Bronchial epithelial cell (primary cell): ENCODE results near the gene UBE2D4. TPM values are rescaled to one million over a fixed set of nuclear protein-coding genes. Genes with fewer than 3 reads are reported as not detected.

Source experiments
- DNase-seq: peaks from one replicate; pipeline ENCODE4 v3.0.0-alpha.2; 2010; ENCODE audit warnings: low read depth
- FAIRE-seq: peaks from 2 replicates; lab custom pipeline; 2011; peaks lifted over from hg19 to GRCh38; lab: Jason Lieb, UNC
- H3K27me3 ChIP-seq: 2 replicates; pipeline ENCODE4 v1.5.1; 2011; ENCODE audit warnings: low read length; ENCODE audit not compliant: control insufficient read depth, insufficient read depth
- H3K36me3 ChIP-seq: 2 replicates; pipeline ENCODE4 v1.5.1; 2011; ENCODE audit warnings: low read length; ENCODE audit not compliant: control insufficient read depth, insufficient read depth
- H3K4me3 ChIP-seq: 2 replicates; pipeline ENCODE4 v1.5.1; 2011; ENCODE audit warnings: mild to moderate bottlenecking, low read depth, low read length, control low read depth
- CTCF ChIP-seq: IDR thresholded peaks from 2 replicates; pipeline ENCODE4 v1.5.1; 2011; ENCODE audit warnings: mild to moderate bottlenecking, moderate library complexity, low read length, control low read depth, inconsistent platforms; ENCODE audit not compliant: insufficient read depth, severe bottlenecking
- total RNA-seq: library from RNA; depleted of rRNA; stranded (reverse); fragments of >200 nt; gene quantifications from 2 replicates; pipeline ENCODE4 v1.2.1, GENCODE V29; 2014

The UBE2D4 gene
- total RNA-seq: 3.7 and 3.9 TPM in 2 replicates

- H3K4me3 ChIP-seq: peak within 1 kb of the TSS; percentile 69
- FAIRE-seq (no peak), DNase-seq (peak; percentile 71)
- H3K36me3 ChIP-seq: no peaks in the 10 kb centered on the region
- TF ChIP-seq CTCF: no peak
- no peaks in the 10 kb centered on the region for H3K27me3 ChIP-seq
Observed at GRCh38 chr7:43925984-43926797, at the start of gene UBE2D4. TSS of gene UBE2D4 (plus strand) at chr7:43926436. CDS start at chr7:43926533, 97 bp downstream.

- no peak for TF ChIP-seq CTCF
- peaks cover 28% of the 10 kb centered on the region for H3K36me3 ChIP-seq
- peak; percentile 52 for FAIRE-seq
- no peak for DNase-seq
- H3K27me3 ChIP-seq: no peaks in the 10 kb centered on the region
- no peak overlapping the region for H3K4me3 ChIP-seq
Observed at GRCh38 chr7:43876976-43877745, 49.1 kb upstream of the UBE2D4 start.

- no peak for DNase-seq
- Histone ChIP-seq H3K27me3 (no peaks in the 10 kb centered on the region), H3K36me3 (peaks cover 29% of the 10 kb centered on the region), H3K4me3 (no peak overlapping the region)
- TF ChIP-seq CTCF: no peak
- no peak for FAIRE-seq
Observed at GRCh38 chr7:43877968-43878864, 48.0 kb upstream of the UBE2D4 start.

GRCh38 chr7:43878867-43879266, 47.4 kb upstream of the UBE2D4 start:
- no peak for TF ChIP-seq CTCF
- Histone ChIP-seq H3K4me3 (no peak overlapping the region), H3K27me3 (no peaks in the 10 kb centered on the region), H3K36me3 (peaks cover 29% of the 10 kb centered on the region)
- DNase-seq (no peak), FAIRE-seq (no peak)

- Histone ChIP-seq H3K36me3 (peaks cover 36% of the 10 kb centered on the region), H3K4me3 (no peak overlapping the region), H3K27me3 (no peaks in the 10 kb centered on the region)
- no peak for TF ChIP-seq CTCF
- DNase-seq (peak; percentile 48), FAIRE-seq (no peak)
Observed at GRCh38 chr7:43879477-43879876, 46.8 kb upstream of the UBE2D4 start.
